Activated CD8-positive, alpha-beta memory T cell treated with anti-CD3 and anti-CD28 coated beads, Interleukin-2, amount 50 U/mL, for 1 hour (primary cell): ENCODE results near the gene STAG1.
"Not testable (repeated sequence)": the region's sequence is repeated elsewhere in the genome, so short reads cannot be mapped to it uniquely, and the experiment has no call there.

Experiments used
- DNase-seq: peaks from one replicate; pipeline ENCODE4 v3.0.0-alpha.2; 2020; ENCODE audit errors: extremely low read depth

Gene STAG1

DNA sequence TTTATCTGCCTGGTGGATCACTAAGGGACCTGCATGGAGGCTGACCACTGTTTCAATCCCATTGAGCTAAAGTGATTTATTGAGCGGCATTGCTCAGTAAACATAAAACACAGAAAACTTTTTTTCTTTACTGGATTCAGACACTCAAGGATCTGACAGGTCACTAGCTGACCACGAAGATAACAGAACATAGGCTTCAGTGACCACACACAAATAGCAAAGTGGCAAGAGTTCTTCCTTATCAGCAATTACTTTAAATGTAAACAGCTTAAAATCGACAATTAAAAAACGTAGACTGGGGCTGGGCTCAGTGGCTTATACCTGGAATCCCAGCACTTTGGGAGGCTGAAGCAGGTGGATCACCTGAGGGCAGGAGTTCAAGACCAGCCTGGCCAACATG is 48.7 kb downstream of the STAG1 start:
- no peak for DNase-seq

DNA sequence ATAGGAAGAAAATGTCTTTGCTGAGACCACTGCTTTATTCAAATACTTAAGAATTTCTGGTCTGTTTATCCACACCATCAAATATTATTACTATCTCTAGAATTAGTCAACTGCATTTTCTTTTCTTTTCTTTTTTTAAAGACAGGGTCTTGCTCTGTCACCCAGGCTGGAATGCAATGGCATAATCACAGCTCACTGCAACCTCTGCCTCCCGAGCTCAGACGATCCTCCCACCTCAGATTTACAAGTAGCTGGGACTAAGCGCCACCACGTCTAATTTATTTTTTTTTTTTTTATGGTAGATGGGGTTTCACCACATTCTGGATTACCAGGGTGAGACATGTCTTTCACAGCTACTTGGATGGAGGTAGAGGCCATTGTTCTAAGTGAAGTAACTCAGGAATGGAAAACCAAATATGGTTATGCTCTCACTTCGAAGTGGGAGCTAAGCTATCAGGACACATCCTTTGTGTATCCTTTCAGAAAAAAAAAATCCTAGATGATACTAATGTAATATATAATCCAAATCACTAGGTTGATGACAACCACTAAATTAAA is 52.8 kb downstream of the STAG1 start:
- no peak for DNase-seq

DNA sequence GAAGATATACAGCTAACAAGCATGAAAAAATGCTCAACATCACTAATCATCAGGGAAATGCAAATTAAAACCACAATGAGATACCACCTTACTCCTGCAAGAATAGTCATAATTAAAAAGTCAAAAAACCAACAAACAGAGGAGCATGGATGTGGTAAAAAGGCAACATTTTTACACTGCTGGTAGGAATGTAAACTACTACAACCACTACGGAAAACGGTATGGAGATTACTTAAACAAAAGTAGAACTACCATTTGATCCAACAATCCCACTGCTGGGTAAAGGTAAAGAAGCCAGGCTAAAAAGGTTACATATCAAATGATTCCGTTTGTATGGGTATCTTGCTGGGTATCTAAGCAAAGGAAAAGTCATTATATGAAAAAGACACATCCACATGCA is 53.8 kb downstream of the STAG1 start:
- DNase-seq = no peak

DNA sequence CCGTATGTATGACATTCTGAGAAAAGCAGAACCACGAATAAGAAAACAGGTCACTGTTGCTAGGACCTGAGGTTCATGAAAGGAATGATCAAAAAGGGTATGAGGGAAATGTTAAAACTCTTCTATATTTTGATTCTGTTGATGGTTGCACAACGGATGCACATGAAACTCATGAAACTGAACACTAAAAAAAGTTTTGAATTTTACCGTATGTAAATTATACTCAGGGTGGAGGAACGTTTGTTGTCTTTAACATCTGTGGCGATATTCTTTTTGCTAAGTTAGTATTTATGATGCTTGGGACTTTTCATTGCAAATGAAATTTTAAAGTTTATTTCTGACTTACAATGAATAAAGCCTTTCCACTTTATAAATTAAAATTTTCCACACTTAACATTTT is 55.4 kb downstream of the STAG1 start:
- DNase-seq = no peak

DNA sequence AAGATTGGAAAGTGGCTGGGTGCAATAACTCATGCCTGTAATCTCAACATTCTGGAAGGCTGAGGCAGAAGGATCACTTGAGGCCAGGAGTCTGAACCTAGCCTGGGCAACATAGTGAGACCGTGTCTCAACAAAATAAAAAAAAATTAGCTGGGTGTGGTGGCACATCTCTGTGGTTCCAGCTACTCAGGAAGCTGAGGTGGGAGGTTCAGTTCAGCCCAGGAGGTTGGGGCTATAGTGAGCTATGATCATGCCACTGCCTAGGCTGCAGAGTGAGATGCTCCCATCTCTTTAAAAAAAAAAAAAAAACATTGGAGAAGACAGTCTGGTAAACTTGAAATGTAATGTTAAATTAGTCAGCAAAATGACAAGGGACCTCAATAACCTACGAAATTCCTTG is 57.9 kb downstream of the STAG1 start:
- DNase-seq = no peak

DNA sequence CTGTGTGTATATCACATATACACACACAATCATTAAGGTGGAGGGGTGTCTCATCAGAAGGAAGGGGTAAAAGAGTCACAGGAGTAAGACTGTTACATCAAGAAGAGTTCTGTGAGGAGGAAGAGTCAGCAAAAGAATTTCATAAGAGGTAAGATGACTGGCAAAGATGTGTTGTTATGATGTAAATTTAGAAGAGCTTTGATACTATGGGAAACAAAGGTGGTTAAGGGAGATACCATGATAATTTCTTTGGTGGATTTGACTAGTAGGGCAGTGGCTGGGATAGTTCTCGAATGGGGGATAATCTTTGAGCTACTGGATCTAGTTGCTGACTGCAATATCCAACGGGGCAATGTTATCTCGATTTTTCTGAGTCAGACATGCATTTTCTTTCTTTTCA is 61.6 kb downstream of the STAG1 start:
- no peak for DNase-seq

DNA sequence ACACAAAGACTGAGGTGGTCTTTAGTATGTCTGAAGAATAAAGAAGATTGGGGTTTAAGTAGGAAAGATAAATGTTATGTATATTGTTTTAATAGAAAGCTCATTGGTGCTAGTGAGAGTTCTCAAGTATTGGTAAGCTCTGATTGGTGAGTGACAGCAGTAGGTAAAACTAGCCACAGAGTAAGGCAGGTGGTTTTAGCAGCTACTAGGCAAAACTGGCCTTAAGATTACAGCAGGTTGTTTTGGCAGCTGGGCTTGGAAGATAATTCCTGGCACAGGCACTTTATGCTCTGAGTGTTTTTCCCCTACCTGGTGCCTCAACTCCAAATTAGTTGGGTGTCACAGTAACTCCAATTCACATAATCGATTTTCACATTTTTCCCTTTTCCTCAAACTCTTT is 66.3 kb downstream of the STAG1 start:
- no peak for DNase-seq

DNA sequence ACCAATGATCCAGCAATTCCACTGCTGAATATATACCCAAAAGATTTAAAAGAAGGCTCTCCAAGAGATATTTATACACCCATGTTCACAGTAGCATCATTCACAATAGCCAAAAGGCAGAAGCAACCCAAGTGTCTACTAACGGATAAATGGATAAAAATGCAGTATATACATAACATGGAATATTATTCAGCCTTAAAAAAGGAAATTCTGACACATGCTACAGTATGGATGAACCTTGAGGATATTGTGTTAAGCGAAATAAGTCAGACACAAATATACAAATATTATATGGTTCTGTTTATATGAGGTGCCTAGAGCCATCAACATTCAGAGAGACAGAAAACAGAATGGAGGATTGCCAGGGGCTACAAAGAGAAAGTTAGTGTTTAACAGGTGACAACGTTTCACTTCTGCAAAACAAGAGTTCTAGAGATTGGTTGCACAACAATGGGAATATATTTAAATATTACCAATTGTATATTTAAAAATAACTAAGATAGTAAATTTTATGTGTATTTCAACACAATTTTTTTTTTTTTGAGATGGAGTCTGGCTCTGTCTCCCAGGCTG is 69.4 kb downstream of the STAG1 start:
- DNase-seq = no peak

DNA sequence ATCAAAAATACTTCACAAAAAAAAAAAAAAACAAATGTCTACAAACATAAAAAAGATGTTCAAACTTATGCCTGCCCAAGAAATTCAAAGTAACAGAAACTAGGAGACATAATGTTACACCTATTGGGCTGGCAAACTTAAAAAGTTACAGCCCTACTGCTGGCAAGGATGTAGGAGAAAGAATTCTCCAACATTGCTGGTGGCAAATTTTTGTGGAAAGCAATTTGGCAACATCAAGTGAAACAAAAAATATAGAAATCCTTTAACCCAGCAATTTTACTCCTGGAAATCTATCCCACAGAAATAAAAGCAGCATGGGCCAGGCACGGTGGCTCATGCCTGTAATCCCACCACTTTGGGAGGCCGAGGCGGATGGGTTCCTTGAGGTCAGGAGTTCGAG is 73.2 kb downstream of the STAG1 start:
- DNase-seq = no peak

DNA sequence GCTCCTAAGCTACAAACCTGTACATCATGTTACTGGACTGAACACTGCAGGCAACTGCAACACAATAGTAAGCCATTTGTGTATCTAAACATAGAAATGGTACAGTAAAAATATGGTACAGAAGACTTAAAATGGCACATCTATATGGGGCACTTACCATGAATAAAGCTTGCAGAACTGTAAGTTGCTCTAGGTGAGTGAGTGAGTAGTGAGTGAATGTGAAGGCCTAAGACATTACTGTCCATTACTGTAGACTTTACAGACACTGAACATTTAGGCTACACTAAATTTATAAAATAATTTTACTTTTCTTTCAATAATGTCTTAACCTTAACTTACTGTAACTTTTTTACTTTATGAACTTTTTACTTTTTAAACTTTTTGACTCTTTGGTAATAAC is 76.2 kb downstream of the STAG1 start:
- no peak for DNase-seq

DNA sequence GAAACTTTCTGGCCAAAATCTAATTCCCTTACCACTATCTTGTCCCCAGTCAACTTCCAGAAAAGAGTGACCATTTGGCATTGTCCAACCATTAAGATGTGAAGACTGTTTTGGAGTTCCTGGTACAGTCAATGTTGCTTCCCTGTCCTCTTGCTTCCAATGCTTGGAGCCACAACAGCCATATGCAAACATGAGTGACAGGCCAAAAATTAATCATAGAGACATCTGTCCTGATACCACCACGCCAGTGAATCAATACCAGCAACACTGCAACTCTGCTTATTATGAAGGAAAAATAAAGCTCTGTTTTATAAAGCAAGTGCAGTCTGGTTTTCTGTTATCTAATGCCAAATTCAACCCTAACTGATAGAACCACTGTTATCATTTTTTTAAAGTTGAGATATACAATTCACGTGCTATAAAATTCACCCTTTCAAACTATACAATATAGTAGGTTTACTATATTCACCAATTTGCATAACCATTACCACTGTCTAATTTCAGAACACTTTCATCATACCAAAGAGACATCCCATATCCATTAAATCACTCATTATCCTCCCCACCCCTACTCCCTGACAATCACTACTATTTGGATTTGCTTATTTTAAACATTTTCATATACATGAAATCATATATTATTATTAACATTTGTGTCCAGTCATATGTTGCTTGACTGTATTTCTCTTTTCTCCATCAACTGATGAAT is 76.9 kb downstream of the STAG1 start:
- no peak for DNase-seq

DNA sequence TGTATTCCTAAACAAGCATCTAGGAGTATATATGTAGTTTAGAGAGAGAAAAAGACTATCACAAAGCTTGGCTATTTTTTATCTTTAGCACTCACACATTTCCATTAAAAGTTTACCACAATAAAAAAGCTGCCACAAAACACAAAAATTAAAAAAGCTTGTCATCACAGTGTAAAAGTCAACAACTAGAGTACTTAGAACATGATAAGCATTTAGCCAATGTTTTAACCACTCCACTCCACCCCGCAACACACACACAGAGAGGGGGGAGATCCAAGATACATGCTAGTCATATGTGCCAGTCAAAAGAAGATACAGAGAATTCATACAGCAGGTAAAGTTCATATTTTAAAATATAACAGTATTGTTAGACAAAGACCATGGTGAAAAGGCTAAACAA is 79.7 kb downstream of the STAG1 start:
- DNase-seq = no peak

DNA sequence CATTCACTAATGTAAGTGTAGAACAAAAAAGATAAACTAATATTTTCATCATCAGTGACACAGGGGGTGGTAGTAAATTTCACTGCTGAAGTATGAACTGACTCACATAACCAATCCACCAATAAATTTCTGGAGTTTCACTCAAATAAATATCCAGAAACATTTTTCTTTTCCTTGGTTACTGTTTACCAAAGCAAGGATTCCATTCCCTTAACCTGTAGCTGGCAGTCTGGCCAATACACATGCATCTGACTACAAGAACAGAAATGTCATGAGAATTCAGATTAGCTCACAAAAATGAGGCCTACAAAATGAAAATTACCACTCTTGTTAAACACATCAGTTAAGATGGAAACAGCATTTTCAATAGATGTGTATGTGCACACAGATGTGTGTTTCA is 80.3 kb downstream of the STAG1 start:
- DNase-seq = no peak

DNA sequence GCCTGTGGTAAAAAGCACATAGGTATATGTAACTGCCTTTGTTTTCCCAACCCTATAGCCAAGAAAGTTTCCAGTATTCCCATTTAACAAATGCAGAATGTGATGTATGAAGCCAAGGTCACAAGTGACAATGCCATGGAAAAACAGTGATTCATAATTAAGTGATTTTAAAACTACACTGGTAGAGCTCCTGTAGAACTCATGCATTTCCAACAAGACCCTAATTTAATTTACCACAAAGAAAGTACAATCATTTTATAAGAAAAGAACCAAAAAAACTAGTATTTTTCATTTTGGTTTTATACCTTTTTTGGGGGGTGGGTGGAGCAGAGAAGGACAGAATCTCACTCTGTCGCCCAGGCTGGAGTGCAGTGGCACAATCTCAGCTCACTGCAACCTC is 82.0 kb downstream of the STAG1 start:
- no peak for DNase-seq

DNA sequence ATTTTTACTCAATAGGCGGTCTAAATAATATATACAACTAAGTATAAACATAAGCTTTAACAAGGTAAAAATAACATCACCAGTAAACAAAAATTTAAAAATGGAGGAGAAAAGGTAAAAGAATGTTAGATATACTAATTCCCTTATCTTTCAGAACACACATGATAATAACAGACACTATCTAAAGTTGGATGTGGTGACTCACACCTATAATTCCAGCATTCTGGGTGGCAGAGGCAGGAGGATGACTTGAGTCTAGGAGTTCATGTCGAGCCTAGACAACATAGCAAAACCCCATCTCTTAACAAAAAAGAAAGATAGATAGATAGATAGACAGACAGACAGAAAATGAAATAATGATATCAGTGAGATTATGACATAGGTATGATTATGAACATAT is 85.1 kb downstream of the STAG1 start:
- no peak for DNase-seq

DNA sequence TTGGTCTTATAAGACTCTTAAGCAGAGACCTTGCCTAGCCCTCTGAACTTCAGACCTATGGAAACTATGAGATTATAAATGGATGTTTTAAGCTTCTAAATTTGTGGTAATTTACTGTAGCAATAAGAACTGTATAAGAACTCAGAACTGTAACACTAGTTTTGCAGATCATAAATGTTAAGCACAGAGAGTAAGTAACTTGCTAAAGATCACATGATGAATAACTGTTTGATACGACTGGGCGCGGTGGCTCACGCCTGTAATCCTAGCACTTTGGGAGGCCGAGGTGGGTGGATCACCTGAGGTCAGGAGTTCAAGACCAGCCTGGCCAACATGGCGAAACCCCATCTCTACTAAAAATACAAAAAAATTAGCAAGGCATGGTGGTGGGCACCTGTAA is 85.9 kb downstream of the STAG1 start:
- DNase-seq = not testable (repeated sequence)

DNA sequence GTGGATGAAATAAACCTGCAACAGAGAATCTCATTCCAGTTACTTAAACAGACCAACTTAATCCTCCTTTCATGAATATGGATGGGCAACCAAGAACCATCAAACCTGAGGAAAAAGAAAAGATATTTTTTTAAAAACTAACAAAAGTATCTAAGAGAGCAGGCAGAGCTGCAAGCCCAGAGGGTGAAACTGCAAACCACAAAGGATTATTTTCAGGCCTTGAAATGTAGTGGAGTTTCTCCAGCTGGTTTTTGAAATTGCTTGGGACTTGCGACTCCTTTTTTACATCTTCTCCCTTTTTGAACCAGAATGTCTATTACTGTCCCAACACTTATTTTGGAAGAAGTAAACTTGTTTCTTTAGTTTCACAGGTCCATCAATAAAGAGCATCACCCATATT is 87.4 kb downstream of the STAG1 start:
- no peak for DNase-seq

DNA sequence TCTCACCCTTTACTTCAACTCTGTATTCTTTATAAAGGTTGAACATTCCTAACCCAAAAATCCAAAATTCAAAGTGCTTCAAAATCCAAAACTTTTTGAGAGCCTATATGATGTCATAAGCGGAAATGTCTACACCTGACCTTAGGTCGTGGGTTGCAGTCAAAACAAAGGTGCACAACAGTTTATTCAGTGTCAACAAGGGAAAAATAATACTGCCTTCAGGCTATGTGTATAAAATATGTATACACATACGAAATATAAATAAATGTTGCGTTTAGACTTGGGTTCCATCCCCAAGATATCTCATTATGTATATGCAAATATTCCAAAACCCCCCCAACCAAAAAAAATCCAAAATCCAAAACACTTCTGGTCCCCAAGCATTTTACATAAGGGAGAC is 90.9 kb downstream of the STAG1 start:
- no peak for DNase-seq

DNA sequence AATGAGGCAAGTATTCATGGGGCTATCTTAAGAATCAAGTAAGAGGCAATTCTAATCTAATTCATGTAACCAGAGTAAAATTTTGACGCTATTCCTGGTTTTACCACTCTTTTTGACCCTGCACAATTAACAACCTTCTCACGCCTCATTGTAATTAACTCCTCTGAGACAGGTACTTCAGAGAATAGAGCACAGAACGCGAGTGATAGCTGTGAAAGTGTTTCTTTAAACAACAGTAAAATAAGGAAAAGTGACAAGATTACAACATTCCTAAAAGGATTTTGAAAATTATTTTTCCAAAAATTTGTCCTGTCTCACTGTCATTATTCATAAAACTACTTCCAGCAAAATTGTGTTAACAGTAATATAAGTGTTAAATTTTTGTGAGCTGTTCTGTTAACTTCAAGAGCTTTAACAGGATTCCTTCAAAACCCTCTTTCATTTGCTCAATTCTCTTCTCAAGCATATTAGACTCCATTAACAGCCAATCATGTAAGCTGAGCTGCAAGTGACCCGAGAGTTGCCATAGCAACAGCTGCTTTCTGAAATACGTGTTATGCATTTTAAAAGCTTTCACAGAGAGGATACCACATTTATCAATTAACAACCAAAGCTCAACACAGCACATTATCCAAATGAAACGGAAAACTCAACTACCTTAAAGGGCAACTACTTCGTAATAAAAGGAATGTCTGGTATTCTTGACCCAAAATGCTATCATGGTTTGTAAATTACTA is 93.1 kb downstream of the STAG1 start:
- no peak for DNase-seq

DNA sequence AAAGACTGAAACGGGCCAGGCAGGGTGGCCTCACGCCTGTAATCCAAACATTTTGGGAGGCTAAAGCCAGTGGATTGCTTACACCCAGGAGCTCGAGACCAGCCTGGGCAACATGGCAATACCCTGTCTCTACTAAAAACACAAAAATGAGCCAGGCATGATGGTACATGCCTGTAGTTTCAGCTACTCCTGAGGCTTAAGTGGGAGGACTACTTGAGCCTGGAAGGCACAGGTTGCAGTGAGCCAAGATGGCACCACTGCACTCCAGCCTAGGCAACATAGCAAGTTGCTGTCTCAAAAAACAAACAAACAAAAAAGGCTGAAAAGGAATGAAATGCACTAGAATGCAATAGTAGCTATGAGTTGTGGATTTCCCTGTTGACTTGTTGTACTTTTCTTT is 94.7 kb downstream of the STAG1 start:
- DNase-seq = no peak

DNA sequence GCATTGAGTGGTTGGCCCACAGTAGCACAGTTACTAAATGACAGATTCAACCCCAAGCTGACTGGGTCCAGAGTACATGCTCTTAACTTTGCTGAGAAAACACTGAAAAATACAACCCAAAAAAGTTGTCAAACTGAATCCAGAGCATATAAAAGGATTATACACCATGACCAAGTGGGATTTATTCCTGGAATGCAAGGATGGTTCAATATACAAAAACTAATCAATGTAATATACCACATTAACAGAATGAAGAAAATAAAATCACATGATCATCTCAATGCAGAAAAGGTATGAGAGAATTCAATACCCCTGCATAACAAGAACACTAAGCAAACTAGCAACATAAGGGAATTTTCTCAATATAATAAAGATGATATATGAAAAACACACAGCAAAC is 98.5 kb downstream of the STAG1 start:
- no peak for DNase-seq

DNA sequence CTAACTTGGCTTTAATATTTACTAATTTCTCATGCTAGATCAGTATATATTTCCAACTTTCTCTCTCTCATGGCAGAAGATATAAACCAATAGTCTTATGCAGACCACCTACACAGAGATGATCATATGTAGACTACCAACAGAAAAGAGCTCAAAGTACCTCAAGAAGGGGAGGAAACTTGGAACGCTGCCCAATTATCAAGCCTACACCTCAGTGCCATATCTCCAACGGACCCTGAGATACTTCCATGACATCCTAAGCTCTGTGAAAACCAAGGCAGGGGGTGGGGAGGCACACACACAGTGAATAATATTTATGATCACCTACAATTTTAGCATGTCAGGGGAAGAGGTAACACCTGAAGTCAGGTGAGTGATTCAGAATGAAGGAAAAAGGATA is 100.6 kb downstream of the STAG1 start:
- DNase-seq = no peak

DNA sequence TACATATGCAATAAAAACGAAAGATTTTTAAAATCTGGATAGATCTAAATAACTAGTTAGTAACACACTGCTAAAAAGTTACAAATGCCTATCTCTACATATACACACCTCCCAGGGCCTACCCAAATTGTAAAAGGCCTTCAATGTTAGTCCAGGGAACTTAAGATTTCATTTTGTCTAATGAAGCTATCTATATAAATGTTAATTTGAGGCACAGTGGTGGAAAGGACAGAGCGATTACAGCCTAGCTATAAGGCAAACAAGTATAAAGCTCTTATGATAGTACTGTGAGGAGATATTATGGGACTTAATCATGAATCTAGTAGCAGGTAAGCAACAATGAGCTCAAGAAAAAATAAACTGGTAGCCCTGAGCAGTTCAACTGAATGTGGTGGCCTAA is 101.7 kb downstream of the STAG1 start:
- no peak for DNase-seq
